ENCODE data around the gene CD3D.

DNA sequence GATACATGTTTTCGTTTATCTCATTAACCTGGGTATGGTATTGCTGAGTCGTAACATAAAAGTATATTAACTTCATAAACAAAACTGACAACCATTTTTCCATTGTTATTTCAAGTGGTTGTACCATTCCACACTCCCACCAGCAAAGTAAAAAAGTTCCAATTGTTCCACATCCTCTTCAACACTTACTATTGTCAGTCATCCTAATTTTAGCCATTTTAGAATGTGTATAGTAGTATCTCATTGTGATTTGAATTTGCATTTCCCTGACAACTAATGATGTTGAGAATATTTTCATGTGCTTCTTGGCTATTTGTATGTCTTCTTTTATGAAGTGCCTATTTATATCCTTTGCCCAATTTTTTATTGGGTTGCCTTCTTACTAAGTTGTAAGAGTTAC, 48.5 kb downstream of the CD3D start:
- TF ChIP-seq, protein P1, sequence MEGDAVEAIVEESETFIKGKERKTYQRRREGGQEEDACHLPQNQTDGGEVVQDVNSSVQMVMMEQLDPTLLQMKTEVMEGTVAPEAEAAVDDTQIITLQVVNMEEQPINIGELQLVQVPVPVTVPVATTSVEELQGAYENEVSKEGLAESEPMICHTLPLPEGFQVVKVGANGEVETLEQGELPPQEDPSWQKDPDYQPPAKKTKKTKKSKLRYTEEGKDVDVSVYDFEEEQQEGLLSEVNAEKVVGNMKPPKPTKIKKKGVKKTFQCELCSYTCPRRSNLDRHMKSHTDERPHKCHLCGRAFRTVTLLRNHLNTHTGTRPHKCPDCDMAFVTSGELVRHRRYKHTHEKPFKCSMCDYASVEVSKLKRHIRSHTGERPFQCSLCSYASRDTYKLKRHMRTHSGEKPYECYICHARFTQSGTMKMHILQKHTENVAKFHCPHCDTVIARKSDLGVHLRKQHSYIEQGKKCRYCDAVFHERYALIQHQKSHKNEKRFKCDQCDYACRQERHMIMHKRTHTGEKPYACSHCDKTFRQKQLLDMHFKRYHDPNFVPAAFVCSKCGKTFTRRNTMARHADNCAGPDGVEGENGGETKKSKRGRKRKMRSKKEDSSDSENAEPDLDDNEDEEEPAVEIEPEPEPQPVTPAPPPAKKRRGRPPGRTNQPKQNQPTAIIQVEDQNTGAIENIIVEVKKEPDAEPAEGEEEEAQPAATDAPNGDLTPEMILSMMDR (IDR thresholded peaks at IDR 0.05; ENCODE audit: poor library complexity), result no peak
- TF ChIP-seq EZH2 (IDR thresholded peaks at IDR 0.05; ENCODE audit: borderline replicate concordance), result no peak
